SHP77 (cell line): Measurements from ENCODE around the gene PLEK.
"Not testable (repeated sequence)": the region's sequence is repeated elsewhere in the genome, so short reads cannot be mapped to it uniquely, and the experiment has no call there.

Source experiments
- DNase-seq, 2 experiments: peaks; one replicate each; lab custom pipeline; 2025; lab: John Stamatoyannopoulos, UW

Gene PLEK, protein sequence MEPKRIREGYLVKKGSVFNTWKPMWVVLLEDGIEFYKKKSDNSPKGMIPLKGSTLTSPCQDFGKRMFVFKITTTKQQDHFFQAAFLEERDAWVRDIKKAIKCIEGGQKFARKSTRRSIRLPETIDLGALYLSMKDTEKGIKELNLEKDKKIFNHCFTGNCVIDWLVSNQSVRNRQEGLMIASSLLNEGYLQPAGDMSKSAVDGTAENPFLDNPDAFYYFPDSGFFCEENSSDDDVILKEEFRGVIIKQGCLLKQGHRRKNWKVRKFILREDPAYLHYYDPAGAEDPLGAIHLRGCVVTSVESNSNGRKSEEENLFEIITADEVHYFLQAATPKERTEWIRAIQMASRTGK

DNA sequence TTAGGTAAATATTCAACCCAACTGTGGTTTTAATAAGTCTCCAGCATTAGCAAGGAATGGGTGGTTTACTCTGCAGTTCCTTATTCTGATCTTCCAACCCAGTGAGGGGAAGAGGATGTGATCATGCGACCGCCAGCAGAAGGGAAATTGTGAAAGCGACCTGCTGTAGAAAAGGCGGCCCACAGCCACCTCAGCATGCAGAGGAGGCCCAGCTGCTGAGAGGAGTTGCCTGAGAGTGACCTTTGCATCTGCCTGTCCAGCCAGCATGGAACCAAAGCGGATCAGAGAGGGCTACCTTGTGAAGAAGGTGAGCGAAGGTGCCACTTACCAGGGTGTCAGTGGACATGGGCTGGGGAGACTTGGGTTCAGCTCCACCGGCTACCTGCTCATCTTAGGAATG lies at the start of gene PLEK:
Gene PLEK, plus strand, starts transcription at position 196 of the 400 bp plus-strand sequence. Its CDS starts 70 bp downstream, at position 266.
- no peak for DNase-seq

DNA sequence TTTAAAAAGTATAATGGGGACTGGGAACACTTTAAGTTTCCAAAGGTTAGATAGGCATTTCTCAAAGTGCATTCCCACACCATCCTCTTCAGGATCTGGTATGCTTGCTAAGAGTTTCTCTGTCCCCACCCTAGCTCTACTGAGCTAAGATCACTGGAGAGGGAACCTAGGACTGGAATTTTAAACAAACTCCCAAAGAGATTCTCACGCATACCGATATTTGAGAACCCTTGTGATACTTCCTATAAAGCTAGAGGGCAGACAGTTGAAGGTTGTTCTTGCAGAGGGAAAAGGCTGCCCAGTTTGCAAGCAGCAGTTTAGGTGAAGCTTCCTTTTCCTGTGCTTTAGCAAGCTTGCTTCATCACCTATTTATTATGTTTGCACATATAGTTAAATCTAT lies 49.0 kb upstream of the PLEK start:
- DNase-seq: no peak

DNA sequence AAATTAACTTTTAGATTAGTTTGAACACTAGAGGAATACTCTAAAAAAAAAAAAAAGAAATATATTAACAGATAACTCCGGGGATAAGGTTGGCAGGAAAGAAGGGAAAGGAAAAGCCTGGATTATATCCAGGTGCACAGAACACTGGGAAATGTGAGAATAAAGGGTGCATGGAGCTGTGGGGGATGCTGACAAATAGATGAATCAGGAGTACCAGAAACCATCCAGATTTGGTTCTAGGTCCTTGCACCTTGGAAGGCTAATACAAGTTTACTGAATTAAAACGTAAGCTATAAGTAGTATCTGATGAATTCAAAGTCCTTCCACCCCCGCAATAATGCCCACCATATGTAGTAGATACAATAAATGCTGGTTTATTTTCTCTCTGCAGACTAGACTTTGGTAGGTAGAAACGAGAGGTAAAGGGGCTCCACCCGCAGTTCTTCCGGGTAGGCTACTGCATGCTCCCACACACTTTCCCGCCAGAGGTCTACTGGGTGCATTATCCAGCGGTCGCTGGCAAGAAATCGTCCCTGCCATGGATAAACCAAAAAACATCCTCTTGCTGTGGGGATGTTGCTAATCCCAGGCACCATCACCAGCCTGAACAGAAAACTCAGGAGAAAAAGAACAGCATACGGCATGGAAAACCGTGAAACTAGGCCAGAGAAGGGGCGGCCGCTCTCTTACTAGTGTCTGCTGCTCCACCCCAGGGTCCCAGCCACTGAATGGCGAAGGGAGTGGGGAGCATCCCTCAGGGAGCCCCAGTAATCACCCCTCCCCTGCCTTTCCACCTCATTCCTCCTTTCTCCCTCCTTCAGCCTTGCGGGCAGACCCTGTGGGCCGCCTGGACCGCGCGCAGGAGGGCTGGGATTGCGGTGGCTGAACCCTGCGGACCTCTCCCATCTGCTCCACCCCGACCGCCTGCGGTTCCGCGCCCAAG lies 46.8 kb upstream of the PLEK start:
- DNase-seq: peak; percentile 17 to 28

DNA sequence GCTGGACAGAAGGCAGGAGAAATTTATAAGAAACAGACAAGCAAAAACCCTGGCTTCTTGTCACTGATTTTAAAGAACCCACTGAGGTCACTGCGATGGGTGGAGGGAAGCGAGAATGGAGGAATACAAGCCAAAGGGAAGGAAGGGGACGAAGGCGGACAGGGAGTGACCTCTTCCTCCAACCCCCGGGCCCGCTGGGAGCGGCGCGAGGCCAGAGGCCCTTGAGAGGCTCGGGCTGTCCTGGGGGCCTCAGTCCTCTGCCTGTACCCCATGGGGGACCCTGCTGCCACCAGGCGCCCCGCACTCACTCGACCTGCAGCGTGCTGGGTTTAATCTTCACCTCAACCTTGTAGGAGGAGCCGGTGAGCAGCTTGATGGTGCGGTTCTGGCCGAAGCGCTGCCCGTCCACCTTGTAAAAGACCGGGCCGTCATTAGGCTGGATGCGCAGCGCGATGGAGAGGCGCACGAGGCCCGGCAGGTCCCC lies 46.1 kb upstream of the PLEK start:
- DNase-seq: peak; percentile 20 to 37

DNA sequence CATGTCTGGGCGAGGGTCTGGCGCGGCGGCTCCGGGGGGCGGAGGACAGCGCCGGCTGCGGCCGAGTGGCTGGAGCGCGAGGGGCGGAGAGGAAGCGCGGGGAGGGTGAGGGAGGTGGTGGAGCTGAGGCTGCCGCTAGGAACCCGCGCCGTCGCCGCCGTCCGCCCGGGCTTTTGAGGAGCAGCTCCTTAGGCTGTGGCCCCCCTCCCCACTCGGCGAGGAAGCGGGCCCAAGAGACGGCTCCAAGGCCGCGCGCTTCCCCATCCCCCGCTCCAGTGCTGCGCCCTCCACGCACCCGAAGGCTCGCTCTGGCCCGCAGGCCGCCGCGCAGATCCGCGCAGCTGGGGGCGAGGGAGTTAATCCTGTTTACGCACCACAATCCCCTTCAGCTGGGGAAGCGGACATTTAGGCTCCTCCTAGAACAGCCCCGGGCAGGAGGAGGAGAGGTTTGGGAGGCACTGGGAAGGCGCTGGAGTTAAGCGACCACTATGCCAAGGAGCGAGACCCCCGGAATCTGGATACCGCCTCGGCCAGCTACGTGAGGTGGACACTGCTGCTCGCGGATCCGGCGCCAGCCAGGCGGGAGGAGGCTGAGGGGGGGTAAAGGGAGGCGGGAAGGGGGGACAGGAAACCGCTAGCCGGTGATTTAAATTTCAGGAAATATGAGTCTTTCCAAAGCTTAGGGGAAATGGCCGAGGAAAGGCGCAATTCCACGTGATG lies 45.5 kb upstream of the PLEK start, which contains the start of gene CNRIP1:
Gene CNRIP1, minus strand, starts transcription at position 552 of the 720 bp plus-strand sequence. Its CDS starts 549 bp downstream, at position 3.
- DNase-seq: peak; percentile 77 to 80

DNA sequence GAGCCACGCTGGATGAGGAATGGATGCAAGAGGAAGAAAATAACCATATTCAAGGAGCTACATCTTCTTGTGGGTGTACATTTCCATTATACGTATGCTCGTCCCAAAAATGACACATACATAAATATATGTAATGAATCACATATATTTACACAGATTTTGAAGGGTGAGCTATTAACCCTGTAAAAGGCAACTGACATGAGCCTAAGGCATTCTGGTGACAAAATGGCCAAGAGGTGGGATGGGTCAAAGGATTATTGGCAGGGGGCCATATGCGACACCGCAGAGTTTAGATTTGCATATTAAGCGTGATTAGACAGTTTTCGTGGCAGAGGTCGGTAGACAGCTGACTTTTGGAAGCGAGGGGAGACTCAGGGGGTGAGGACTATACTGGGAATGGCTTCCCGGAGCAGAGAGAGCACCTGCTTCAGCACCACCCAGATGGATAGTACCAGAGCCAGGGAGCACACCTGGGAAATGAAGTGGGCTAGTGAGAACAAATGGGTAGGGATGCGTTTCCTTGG lies 44.9 kb upstream of the PLEK start:
- DNase-seq: peak; percentile 75 to 77

DNA sequence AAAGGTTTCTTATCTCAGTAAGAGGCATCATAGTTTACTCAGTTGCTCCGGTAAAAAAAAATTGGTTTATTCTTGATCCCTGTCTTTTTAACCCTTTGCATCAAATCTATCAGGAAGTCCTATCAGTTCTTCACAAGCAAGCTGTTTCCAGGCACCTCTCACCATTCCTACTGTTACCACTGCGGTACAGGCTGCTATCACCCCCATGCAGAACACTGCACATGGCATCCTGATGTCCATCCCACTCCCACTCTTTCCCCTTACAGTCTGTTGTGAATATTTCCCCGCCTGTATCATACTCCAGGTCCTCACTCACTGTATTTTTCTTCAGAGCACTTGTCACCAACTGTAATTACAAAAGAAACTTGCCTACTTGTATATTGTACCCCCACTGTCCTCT lies 40.0 kb upstream of the PLEK start:
- no peak for DNase-seq

DNA sequence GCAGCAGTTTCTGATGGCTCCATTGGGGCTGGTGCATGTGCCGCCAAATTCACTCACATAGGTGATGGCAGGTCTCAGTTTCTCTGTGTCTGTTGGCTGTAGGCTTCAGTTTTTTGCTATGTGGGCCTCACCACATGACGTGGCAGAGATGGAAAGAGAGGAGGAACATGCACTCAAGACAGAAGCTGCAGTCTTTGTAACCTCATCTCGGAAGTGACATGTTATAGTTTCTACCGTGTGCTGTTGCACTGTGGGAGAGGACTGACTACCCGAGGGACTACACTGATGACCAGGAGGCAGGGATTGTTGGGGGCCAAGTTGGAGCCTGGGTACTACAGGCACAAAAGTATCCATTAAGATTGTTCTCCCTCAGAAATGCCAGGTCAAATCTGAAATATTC lies 36.2 kb upstream of the PLEK start:
- no peak for DNase-seq

DNA sequence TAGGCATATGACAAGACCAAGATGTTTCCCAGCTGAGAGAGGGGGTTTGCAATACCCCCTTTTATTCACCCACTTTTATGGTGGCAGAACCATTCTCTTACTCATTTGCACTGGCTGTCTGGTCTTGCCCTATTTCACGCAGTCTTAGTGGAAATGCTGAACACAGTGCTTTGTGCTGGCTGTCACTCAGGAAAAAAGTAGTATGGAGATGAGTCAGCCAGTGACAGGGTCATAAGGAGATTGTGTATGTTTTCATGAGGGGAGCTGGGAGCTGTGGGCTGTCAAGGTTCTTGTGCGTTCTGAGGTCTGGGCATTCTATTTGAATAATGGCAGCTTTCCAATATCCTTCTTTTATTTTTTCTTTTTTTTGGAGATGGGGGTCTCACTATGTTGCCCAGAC lies 34.4 kb upstream of the PLEK start:
- no peak for DNase-seq

DNA sequence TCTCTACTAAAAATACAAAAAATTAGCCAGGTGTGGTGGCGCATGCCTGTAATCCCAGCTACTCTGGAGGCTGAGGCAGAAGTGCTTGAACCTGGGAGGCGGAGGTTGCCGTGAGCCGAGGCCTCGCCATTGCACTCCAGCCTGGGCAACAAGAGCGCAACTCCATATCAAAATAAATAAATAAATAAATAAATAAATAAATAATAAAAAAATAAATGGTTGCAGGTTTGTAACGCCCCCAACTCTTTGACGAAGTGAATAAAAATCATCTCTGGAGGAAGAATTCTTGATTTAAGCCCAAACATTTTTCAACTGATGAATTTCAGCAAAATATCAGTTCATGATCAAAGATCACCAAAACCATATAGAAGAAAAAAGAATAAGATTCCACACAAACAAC lies 32.1 kb upstream of the PLEK start:
- DNase-seq: no peak

DNA sequence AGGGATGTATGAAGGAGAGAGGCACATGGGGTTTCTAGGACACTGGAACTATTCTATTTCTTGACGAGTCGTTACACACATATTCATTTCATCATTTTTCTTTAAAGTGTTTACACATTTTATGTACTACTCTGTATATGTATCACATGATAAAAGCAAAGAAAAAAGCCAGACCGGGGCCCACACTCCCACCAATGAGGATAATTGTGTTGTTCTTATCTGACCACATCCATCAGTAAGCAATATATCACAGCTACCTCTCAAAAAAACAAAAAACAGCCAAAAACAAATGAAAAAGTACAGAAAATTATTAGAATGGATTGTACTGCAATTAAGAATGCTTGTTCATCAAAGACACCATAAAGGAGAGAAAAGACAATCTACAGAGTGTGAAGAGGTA lies 31.2 kb upstream of the PLEK start:
- no peak for DNase-seq

DNA sequence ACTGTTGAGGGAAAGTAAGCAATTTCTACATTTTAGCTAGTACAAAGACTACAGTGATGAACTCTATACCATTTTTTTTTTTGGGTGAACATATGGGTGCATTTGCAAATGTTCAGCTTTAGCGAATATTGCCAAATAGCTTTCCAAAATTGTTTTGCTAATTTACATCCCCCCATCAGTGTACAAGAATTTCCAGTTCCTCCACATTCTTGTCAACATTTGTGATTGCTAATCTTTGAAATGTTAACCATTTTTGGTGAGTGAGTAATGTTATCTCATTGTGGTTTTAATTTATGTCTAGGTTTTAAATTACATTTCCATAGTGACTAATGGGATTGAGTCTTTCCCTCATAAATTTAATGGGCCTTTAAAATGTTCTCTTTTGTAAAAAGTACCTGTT lies 28.9 kb upstream of the PLEK start:
- no peak for DNase-seq

DNA sequence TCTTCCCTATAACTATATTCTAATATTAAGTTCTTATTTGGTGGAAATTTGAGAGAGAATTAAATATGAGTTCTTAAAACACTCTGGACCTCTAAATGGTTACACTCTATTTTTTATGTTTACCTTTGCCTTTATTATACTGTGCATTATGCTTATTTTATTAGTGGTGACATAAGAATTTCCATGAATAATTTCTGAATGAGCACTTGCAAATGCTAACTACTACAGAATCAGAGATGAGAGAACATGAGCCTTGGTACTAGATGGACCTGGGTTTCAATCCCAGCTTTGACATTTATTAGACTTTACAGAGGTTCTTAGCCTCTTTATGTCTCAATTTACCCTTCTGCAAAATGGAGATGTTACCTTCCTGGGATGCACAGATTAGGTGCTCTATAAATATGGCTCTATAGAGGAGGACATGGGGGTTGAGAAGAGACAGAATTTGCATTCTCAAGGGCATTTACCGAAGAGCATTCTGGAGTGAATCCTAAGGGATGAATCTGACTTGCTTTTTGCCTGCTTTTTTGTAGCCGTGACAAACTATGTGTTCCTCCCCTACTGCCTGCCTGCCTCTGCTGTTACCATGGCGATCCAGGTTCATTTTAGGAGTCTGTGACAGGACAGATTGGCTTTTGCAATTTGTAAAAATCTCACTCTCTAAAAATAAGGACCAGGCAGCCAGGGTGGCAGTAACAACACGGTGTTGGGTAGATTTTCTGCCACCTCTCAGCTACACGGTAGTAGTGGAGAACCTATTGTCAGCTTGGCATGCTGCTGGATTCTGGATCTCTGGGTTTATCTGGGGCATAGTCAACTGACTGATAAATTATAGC lies 24.6 kb upstream of the PLEK start:
- no peak for DNase-seq

DNA sequence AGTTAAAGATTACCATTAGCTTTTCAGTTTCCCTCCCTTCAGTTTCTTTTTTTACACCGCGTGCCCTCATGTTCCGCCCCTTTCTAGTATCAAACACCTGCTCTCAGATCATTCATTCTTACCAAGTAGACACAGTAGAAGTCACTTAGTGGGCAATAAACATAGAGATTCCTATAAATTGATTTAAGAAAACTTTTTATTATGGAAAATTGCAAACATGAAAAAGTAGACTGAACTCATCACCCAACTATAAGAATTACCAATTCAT lies 24.1 kb upstream of the PLEK start:
- no peak for DNase-seq

DNA sequence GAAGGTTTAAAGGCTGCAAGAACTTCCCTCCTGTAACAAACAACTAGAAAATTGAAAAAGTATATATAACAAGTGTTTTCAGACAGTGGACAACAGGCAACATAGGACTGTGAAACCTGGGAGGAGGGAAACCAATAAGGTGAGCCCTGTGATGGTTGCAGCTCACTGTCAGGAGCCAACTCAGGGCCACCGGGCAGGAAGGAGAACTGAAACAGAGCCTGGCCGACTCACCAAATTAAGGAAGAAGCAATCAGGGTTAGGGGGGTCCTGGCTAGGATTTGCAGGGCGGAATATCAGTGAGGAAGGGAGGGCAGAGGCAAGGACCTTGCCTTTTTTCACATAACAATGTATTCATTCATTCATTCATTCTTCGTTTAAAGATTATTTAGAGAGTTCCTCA lies 23.5 kb upstream of the PLEK start:
- no peak for DNase-seq

DNA sequence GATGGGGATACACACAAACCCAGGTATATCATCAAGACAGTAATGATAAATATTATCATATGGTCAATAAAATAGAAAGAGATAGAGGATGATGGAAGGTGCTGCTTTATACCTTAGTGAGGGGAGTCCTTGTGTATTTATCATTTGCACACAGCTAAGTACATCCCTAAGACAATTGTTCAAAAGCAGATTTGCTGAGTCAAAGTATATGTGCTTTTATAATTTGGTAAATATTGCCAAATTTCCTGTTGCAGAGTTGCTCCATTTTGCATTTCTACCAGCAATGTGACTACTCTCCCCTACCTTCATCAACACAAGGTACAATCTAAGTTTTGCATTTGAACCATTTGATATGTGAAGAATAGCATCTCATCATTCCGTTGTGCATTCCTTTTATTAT lies 22.6 kb upstream of the PLEK start:
- no peak for DNase-seq

DNA sequence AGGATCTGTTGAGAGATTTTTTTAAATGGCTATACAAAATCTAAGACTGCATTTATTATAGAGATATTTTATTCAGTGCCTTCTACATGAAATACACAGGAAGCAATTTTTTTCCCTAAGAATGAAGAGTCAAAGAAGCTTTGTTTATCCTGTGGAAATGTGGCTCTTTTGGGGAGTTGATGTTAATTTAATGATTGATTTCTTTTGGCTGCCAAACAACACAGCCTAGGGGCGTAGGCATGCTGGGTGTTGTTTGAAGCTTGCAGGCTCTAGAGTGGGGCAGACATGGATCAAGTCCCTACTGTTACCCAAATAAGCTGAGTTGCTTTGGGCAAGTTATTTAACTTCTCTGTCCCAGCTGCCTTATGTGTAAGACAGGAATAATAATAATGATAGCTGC lies 21.1 kb upstream of the PLEK start:
- no peak for DNase-seq

DNA sequence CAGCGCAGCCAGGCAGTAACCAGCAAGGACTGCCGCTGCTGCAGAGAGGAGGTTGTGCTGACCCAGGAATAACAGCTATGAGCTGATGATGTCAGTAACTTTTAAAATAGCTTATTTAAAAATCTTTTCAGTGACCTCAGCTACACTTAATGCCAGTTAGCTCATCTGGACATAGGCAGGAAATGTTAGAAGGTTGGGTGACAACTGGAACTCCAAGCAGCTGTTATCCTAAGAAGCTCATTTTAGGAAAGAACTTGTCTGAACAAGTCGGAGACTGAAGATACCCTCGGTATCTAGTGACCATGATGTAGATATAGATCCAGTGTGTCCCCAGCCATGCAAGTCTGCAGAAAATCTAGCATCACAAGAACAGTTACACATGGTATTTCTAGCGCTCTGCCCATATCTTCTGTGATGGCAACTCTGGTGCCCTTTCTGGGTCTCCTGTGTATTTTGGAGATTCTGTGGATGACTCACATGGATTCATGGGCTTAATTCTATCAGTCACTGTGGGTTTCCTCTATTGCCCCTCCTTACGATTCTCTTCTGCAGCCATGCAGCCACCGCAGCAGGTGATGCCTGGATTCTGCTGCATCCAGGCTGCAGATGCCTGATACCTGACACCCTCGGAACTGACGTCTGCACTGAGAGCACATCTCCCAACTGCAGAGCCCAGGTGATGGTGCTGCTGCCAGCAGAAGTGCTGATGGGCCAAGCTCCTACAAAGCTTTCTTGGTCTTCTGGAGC lies 19.8 kb upstream of the PLEK start:
- DNase-seq: no peak

DNA sequence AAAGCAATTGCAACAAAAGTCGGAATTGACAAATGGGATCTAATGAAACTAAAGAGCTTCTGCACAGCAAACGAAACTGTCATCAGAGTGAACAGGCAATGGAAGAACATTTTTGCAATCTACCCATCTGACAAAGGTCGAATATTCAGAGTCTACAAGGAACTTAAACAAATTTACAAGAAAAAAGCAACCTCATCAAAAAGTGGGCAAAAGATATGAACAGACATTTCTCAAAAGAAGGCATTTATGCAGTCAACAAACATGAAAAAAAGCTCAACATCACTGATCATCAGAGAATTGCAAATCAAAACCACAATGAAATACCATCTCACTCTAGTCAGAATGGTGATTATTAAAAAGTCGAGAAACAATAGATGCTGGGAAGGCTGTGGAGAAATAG lies 16.0 kb upstream of the PLEK start:
- DNase-seq: not testable (repeated sequence)

DNA sequence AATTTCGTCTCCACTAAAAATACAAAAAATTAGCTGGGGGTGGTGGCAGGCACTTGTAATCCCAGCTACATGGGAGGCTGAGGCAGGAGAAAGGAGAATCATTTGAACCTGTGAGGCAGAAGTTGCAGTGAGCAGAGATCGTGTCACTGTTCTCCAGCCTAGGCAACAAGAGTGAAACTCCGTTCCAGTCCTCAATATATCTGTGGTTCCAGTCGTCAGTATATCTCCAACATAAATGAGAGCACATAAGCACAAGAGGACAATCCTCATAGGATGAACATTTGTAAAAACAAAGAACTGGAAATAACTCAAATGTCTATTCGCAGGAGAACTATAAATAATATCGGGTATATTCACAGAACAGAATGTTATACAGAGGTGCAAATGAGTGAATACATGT lies 13.1 kb upstream of the PLEK start:
- DNase-seq: no peak
